HFF-Myc (cell line): ENCODE data around the gene ZNF19.

ENCODE experiments used
- DNase-seq: peaks from one replicate; pipeline ENCODE4 v3.0.0-alpha.2; 2011; ENCODE audit warnings: low read depth; ENCODE audit errors: extremely low read depth
- H3K4me3 ChIP-seq: replicated peaks from 2 replicates; pipeline ENCODE4 v1.5.1; 2011; ENCODE audit warnings: low read depth, mild to moderate bottlenecking, control low read depth, low read length
- TF ChIP-seq, protein P1 (sequence below): IDR thresholded peaks from 2 replicates; pipeline ENCODE4 v1.5.1; 2012; ENCODE audit warnings: mild to moderate bottlenecking, low read depth, low read length, control low read depth; ENCODE audit errors: missing control alignments

ZNF19 gene

DNA sequence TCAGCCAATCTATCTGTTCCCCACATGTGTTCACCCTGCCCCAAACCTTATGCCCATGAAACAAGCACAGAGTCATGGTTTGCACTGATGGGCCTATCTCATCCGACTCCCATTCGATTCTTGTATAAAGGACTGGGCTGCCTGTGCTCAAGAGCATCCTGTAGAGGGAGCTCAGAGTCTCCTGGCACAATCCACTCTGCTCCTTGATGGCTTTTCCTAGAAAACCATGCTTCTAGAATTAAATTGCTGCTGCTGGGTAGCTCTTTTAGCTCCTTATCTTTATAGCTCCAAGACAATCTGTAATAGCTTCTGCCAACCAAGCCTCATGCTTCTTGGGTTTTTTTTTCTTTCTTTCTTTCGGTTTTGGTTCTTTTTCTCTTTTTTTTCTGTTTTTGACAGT, 9.7 kb downstream of the ZNF19 start:
- DNase-seq: no peak
- TF ChIP-seq, protein P1, sequence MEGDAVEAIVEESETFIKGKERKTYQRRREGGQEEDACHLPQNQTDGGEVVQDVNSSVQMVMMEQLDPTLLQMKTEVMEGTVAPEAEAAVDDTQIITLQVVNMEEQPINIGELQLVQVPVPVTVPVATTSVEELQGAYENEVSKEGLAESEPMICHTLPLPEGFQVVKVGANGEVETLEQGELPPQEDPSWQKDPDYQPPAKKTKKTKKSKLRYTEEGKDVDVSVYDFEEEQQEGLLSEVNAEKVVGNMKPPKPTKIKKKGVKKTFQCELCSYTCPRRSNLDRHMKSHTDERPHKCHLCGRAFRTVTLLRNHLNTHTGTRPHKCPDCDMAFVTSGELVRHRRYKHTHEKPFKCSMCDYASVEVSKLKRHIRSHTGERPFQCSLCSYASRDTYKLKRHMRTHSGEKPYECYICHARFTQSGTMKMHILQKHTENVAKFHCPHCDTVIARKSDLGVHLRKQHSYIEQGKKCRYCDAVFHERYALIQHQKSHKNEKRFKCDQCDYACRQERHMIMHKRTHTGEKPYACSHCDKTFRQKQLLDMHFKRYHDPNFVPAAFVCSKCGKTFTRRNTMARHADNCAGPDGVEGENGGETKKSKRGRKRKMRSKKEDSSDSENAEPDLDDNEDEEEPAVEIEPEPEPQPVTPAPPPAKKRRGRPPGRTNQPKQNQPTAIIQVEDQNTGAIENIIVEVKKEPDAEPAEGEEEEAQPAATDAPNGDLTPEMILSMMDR: peak; percentile 58
- H3K4me3 ChIP-seq: no peak overlapping the region

DNA sequence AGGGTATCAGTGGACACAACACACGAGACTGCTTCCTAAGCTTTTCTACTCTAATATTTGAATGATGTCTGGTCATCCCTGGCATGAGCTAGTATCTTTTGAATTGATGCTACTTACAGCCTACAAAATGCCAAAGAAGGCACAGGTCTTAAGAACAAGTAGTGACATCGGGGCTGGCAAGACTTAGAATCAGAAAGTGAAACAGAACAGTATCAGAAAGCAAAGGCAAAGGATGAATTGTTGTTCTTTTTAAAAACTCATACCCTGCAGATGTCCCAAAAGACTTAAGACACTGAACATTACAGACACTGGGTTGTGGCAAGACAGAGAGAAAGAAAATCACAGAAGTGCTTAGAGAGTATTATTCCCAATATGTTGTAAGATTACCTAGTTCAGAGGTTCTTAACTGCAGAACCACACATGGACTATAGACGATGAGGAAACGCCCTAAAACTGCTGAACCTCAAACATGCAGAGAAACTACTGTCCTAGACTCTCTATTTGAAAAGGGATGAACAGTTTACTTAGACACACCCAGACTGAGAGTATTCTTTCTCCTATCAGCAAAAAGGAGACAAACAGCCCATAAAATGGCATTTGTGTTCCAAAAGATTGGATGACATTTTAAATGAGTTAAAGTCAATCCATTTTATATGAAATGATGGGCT, 12.5 kb downstream of the ZNF19 start:
- no peak for DNase-seq
- no peak overlapping the region for H3K4me3 ChIP-seq
- TF ChIP-seq, protein P1: no peak

DNA sequence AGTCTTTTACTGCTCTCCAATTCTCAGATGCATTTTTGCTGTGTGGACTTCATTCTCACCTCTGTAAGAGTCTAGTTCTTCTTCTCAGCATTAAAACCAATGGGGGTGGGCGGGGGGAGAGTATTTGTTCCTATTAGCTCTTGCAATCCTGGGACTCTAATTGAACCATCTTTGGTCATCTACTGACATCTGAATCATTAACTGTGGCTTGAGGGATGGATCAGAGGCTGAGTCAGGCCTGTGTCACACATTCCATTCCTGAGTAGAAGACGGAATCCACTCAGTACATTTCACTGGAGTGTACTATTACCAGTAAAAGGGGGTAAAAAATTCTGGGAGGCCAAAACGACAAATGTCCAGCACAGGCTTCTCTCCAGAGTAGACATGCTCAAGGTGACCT, 14.3 kb downstream of the ZNF19 start:
- TF ChIP-seq, protein P1: no peak
- DNase-seq: peak; percentile 55

DNA sequence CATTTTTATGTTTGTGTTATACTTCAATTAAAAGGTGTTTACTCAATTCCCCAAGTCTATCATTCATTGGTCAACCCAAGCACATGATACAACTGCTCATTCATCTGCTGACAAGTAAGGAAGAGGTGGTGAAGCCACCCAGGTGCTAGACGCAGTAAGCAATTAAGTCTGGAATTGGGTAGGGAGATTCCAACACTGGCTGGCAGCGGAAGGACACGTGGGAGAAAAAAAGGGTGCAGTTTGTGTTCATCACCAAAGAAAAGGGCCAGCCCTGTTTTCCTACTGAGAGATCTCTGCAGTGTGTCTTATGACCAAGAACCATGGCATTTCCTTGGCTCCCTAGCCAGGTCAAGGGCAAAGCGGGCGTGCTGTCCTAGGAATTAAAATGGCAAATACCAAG, 15.2 kb downstream of the ZNF19 start:
- no peak overlapping the region for H3K4me3 ChIP-seq
- TF ChIP-seq, protein P1: no peak
- DNase-seq: no peak

More for the DNA sequence above, 14.3 kb downstream of the ZNF19 start:
- H3K4me3 ChIP-seq: no peak overlapping the region

DNA sequence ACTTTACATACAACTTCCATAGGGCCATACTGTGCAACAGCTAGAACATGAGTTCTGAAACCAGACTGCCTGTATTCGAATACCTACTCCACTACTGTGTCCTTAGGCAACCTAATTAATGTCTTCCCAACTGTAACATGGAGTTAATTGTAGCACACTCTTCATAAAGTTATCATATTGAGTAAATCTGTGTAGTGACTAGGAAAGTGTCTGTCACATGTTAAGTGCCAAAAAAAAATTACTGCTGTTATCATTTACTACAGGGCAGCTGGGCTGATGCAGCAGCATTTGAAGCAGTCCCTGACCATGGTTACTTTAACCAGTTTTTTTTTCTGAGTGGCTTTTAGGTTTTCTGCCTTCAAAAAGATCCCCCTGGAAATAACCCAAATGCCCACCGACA, 16.2 kb downstream of the ZNF19 start:
- TF ChIP-seq, protein P1: no peak
- no peak overlapping the region for H3K4me3 ChIP-seq
- no peak for DNase-seq

DNA sequence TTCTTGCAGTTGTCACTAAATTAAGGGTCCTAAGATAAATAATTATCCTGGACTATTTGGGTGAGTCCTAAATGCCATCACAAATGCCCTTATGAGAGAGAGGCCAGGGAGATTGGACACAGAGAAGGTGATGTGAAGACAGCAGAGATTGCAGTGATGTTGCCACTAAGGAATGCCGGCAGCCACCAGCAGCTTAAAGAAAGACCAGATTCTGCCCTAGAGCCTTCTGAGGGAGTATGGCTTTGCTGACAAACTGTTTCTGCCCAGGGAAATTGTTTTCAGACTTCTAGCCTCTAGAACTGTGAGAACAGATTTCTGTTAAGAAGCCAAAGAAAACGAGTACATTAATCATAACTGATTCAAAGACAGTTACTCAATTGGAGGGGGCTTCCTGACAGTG, 17.1 kb downstream of the ZNF19 start:
- TF ChIP-seq, protein P1: no peak
- H3K4me3 ChIP-seq: no peak overlapping the region
- no peak for DNase-seq

DNA sequence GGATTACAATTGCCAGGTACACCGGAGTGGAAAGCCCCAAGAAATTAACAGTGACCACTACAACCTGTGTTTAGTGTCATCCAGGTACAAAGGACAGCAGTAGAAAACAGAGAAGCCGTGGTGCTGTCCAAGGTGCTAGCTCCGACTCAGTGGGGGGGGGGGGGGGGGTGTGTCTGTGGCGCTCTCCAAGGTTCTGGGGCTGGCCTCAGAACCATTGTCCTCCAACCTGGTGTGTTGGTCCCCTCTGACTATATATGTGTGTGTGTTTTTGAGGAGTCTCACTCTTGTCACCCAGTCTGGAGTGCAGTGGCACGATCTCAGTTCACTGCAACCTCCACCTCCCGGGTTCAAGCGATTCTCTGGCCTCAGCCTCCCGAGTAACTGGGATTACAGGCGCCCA, 21.3 kb downstream of the ZNF19 start:
- DNase-seq: no peak
- H3K4me3 ChIP-seq: no peak overlapping the region
- TF ChIP-seq, protein P1: no peak
